ENCODE measurements around the gene C6orf89.
A peak's percentile ranks its signal among the peaks of the same experiment; 100 is the strongest.
"Not testable (repeated sequence)": the region's sequence is repeated elsewhere in the genome, so short reads cannot be mapped to it uniquely, and the experiment has no call there.

Gene C6orf89

DNA sequence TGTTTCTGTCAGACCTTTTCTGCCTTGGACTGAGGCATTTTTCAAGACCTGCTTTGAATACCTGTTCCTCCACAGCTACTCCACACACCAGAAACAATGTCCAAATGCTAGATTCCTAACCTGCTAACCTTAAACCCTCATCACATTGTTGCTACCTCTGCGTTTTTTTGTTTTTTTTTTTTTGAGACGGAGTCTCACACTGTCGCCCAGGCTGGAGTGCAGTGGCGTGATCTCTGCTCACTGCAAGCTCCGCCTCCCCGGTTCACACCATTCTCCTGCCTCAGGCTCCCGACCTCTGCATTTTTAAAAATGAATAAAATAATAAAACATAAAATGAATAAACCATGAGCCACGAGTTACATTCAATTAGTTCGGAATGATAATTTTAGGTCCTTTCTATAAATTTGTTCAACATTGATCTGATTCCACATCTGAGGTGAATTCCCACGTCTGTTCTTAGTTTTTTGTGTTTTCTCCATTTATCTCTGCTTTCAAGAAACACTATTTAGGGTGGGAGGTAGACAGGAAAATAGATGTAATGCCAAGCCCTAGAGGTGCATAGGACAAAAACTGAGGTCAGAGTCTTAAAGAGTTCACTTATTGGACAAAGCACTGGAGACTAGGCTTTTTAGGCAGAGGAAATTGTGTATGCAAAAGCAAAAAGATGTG is 1.3 kb downstream of the C6orf89 start:
- DNase-seq (ENCODE audit: low read depth), result no peak
- TF ChIP-seq, protein P1, sequence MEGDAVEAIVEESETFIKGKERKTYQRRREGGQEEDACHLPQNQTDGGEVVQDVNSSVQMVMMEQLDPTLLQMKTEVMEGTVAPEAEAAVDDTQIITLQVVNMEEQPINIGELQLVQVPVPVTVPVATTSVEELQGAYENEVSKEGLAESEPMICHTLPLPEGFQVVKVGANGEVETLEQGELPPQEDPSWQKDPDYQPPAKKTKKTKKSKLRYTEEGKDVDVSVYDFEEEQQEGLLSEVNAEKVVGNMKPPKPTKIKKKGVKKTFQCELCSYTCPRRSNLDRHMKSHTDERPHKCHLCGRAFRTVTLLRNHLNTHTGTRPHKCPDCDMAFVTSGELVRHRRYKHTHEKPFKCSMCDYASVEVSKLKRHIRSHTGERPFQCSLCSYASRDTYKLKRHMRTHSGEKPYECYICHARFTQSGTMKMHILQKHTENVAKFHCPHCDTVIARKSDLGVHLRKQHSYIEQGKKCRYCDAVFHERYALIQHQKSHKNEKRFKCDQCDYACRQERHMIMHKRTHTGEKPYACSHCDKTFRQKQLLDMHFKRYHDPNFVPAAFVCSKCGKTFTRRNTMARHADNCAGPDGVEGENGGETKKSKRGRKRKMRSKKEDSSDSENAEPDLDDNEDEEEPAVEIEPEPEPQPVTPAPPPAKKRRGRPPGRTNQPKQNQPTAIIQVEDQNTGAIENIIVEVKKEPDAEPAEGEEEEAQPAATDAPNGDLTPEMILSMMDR (conservative IDR thresholded peaks at IDR 0.05; ENCODE audit: control insufficient read depth, insufficient read depth, low read depth, low read length), result no peak
- peak overlapping the region; percentile 96 for H3K4me3 ChIP-seq (ENCODE audit: control insufficient read depth, low read depth, low read length)

DNA sequence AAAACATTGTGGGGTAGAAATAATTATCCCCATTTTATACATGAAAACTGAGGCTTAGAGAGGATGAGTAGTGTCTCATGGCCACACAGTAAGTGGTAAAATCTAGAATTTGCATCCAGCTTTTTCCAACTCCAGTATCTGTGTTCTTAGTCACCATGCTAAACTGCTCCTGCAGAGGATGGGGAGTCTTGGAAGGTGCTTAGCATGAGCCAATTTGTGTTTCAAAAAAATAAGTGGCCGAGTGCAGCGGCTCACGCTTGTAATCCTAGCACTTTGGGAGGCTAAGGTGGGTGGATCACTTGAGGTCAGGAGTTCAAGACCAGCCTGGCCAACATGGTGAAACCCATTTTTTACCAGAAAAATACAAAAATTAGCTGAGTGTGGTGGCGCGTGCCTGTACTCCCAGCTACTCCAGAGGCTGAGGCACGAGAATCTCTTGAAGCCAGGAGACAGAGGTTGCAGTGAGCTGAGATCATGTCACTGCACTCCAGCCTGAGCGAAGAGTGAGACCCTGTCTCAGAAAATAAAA is 2.4 kb downstream of the C6orf89 start:
- DNase-seq (ENCODE audit: low read depth), result no peak
- TF ChIP-seq, protein P1 (conservative IDR thresholded peaks at IDR 0.05; ENCODE audit: control insufficient read depth, insufficient read depth, low read depth, low read length), result no peak
- H3K4me3 ChIP-seq (ENCODE audit: control insufficient read depth, low read depth, low read length), result no peak overlapping the region

DNA sequence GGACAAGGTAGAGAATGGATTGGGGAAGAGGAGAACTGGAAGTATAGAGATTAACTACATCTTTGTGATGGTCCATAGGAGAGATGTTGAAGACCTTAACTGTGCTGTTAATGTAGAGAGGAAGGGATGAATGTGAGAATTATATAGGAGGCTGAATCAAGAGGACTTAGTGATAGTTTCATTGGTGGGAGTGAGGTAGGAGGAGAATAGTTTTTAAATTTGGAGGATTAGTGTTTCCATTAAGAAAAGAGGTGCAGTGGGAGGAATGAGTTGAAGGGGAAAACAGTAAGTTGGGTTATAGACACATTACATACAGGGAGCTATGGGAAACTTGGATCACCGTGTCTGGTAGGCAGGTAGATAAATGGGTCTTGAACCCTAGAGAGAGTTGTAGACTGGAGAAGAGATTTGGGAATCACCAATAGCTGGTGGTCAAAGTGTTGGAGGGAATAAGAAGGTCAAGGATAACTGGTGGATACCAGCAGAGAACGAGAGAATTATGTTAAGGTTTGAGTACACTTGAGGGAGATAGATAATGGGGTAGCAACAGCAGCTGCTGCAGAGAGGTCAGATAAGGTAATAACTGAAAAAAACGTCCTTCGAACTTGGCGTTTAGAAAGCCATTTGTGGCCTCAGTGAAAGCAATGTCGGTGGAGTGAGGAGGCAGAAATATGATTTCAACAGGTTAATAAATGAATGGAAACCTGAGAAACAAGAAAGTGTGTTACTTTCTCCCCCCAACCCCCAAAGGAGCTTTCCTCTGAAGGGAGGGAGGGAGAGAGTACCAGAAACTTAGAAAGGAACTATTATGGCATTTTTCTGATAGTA is 3.1 kb downstream of the C6orf89 start:
- H3K4me3 ChIP-seq (ENCODE audit: control insufficient read depth, low read depth, low read length), result no peak overlapping the region
- TF ChIP-seq, protein P1 (conservative IDR thresholded peaks at IDR 0.05; ENCODE audit: control insufficient read depth, insufficient read depth, low read depth, low read length), result no peak
- no peak for DNase-seq (ENCODE audit: low read depth)

DNA sequence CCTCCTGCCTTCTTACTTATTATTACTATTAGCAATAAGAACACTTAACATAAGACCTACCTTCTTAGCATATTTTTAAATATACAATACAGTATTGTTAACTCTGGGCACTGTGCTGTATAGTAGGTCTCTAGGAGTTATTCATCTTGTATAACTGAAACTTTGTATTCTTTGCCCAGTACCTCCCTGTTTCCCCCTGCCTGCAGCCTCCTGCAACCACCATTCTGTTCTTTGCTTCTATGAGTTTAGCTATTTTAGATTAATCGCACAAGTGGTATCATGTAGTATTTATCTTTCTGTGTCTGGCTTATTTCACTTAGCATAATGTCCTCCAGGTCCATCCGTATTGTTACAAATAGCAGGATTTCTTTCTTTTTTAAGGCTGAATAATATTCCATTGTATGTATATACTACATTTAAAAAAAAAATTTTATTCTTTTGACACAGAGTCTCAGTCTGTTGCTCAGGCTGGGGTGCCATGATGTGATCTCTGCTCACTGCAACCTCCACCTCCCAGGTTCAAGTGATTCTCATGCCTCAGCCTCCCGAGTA is 4.4 kb downstream of the C6orf89 start:
- no peak overlapping the region for H3K4me3 ChIP-seq (ENCODE audit: control insufficient read depth, low read depth, low read length)
- no peak for DNase-seq (ENCODE audit: low read depth)
- TF ChIP-seq, protein P1 (conservative IDR thresholded peaks at IDR 0.05; ENCODE audit: control insufficient read depth, insufficient read depth, low read depth, low read length), result no peak

DNA sequence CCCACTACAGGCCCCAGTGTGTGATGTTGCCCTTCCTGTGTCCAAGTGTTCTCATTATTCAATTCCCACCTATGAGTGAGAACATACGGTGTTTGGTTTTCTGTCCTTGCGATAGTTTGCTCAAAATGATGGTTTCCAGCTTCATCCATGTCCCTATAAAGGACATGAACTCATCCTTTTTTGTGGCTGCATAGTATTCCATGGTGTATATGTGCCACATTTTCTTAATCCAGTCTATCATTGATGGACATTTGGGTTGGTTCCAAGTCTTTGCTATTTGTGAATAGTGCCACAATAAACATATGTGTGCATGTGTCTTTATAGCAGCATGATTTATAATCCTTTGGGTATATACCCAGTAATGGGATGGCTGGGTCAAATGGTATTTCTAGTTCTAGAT is 5.4 kb downstream of the C6orf89 start:
- H3K4me3 ChIP-seq (ENCODE audit: control insufficient read depth, low read depth, low read length); DNase-seq (ENCODE audit: low read depth): not testable (repeated sequence)

DNA sequence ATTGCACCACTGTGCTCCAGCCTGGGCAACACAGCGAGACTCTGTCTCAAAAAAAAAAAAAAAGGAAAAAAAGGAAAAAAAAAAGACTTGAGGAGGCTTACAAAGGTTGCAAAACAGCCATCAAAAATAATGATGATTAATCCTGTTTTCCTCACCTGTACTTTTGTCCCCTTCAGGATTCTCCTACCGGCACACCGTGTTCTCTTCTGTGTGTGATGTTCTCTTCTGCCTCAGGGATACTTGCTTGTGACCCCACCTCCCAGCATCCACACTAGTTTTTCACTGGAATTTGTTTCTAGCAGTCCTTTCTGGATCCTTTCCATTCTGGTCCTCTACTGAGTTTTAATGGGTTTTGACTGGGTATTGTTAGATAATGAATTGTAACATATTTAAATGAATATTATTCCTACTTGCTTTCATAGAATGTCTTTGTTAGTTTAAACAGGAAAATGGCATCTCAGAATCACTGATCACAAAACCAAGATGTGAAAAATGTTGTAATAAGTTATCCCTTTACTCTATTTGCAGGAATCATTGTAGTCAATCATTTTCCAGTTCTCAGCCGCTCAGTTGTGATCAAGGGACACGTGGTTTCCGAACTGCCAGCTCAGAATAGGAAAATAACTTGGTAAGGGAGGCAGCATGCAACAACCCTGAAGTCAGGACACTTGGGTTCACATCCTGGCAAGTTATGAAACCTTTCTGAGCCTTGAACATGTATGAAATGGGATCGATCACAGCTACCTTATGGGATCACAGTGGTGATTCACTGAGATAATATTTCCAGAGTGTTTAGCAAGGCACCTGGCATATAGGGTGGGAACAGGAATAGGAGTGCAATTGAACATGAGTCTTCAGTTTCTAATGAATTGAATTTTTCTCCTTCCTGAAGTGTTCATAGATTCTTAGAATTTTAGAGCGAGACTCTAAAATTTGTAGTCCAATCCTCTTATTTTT is 8.5 kb downstream of the C6orf89 start:
- no peak for DNase-seq (ENCODE audit: low read depth)
- H3K4me3 ChIP-seq (ENCODE audit: control insufficient read depth, low read depth, low read length), result no peak overlapping the region
- TF ChIP-seq, protein P1 (conservative IDR thresholded peaks at IDR 0.05; ENCODE audit: control insufficient read depth, insufficient read depth, low read depth, low read length), result no peak

Measured in fibroblast of mammary gland (primary cell).